NCI-H1694 (cell line): ENCODE results near the gene SDC1.

Experiments
- DNase-seq: peaks from one replicate; lab custom pipeline; 2025; lab: John Stamatoyannopoulos, UW

Gene SDC1

DNA sequence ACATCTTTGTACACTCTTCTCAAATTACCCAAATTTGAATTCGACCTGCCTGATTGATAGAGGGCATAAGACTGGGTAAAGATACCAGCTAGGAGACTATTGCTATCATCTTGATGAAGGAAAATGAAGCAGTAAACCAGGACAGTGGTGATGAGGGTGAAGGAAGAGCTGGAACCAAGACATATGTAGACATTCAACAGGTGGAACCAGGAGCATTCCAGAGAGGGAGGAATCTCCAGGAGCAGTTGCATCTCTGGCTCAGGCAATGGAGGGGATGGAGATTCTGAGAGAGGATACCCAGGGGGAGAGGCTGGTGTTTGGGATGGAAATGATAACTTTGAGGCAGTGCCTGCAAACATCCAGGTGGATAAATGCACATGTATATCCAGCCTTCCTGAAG lies 41.6 kb downstream of the SDC1 start:
- DNase-seq = no peak

DNA sequence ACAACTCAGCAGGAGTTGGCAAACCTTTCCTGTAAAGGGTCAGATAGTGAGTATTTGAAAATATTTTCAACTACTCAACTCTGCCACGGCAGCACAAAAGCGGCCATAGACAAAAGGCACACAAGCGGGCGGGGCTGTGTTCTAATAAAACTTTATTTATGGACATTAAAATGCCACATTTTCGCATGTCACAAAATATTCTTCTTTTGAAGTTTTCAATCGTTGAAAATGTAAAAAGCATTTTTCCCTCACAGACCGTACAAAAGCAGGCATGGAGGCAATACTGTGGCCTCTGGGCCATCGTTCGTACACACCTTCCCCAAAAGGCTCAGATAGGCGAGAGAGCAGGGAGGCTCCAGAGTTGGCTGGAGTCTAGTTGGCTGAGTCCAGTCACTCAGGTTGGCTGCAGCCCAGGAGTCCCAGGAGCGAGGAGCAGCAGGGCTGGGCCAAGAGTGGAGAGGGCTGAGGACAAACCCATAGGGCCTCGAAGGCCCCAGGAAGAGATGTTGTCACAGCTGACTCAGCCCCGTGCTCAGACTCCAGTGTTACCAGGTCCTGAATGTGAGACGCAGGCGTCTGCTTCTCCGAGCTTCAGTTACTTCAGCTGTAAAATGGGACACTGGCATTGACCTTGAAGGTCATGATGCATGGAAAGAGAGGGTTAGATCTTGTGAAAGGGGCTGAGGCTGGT lies 42.5 kb downstream of the SDC1 start:
- DNase-seq = no peak

DNA sequence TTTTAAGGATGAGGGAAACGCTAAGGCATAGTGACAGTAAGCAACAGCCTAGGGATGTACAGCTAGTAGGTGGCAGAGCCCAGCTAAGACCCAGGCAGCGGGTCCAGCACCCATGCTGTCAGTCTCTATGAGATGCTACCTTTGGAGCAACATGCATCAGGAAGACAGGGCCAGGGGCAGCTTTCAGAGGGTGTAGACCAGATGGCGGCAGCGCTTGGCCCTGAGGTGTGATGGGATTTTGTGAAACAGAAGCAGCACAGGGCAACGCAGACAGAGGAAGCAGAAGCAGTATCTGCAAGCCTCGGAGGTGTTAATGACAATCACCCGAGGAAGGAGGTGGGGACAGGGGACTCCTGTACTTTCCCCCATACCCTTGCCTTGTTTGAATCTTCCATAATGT lies 43.2 kb downstream of the SDC1 start:
- DNase-seq = no peak

DNA sequence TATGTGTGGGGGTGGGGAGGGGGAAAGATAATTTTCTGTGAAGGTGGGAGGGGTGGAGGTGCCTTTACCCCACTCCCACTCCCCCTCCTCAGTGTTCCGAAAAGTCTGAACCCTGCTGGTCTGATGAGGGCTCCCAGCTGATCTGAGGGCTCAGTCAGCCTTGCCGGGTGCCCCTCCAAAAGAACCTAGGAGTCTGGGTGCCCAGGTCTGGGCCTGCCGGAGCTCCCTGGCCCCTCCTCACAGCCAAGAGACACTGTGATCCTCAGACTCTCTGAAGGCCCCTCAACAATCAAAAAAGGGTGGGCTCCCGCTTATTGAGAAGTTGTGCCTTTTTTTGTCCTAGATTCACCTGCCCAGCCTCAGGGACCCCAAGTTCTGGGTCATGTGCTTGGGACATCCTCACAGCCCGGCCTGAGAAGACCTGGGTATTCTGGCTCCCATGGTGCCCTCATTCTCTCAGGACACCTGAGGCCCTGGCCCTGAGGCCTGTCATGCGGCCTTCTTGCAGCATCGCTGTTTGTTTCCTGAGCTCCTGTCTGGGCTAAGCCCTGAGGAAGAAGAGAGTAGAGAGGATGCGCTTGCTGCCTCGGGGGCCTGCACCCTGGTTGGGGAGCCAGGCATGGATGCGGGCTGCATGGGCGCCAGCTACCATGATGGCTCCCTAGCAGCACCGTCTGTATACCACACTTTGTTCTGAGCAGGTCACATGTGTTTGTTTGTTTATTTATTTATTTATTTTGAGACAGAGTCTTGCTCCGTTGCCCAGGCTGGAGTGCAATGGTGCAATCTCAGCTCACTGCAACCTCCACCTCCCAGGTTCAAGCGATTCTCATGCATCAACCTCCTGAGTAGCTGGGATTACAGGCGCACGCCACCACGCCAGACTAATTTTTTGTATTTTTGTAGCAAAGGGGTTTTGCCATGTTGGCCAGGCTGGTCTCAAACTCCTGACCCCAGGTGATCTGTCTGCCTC lies 44.0 kb downstream of the SDC1 start:
- DNase-seq = no peak

DNA sequence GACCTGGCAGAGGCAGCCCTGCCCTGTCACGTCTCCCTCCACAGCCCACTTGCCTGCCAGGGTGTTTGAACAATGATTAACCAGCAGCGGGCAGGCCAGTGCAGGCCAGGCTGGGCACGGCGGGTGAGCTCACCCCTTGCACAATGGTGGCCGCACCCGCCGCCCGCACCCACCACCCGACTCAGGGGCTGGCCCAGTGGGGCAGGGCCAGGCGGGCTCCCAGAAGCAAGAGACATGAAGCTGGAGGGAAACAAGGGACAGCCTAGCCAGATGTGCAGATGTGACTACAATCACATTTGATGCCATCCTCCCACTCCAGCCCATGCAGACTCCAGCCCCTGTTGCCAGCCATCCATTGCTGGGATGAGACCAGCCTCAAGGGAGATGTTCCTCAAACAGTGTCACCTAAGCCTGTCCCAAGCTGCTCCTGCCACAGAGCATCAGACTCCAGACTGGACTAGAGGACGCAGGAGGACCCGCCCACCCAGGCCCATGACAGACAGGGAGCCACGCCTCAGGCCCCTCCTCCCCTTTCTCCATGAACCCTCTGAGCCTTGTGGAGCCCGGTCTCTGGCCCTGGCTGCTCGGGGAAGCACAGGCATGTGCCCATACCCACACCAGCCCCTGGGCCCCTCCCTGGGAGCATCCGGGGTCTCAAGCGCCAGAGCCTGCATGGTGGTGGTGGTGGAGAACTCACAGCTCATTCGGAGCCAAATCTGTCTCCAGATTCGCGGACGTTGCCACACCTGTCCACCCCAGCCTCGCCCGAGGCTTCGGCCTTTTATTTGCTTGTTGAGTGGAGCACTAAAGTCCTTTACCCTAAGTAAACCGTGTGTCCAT lies 45.0 kb downstream of the SDC1 start:
- DNase-seq = no peak

DNA sequence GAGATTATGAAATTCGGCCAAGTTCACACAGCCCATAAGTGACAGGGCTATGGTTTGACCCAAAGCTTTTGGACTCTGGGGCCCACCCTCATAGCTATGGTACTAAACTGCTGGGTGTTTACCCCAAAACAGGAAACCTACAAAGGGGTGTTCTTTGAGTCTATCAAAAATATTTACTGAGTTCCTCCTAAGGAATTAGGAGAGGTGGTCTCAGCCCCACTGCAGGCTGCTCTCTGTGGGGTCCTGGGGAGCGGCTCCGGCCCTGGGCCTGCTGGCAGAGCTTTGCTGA lies 45.5 kb downstream of the SDC1 start:
- no peak for DNase-seq

DNA sequence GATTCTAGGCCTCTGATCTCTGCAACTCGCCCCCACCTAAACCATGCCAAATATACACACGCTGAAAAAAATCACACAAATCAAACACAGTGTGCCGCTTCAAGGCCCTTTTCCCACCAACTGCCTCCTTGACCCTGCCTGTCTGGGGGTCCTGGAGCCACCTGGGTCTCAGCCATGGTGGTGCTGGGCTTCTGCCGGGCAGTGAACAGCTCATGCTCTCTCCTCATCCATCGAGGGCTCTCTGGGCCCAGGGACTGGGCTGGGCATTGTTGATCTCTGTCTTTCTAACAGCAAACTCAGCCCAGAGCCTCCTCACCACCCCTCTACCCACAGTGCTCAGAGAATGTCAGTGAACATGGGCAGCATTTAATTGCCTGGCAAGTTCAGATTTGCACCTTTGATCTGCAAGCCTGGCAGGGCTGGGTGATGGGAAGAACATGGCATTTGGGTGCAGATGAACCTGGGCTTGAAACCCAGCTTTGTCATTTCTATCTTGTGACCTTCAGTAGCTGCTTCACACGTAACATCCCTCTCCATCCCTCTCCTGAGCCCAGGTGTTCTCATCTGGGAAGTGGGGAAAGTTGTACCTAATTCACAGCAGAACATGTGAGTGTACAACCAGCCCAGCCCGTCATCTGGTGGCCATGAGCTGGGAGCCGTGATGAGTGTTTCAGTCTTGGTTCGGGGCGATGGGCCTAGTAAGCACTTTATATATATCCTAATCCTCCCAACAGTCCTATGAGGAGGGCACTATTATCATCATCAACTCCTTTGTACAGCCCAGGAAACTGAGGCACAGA lies 46.1 kb downstream of the SDC1 start:
- DNase-seq = no peak

DNA sequence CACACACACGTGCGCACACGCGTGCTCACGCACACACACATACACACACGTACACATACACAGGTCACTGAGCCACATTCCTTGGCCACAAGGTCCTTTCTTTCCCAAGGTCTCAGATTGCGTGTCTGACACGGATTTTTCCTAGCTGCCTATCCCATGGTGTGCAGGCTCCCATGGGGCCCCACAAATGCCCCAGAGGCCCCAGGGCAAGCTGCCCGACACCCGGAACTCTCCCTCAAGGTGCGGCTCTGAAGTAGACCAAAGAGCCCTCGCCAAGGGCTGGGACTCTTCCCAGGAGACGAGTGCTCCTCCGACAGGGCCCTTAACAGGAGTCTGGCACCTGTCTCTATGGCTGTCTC lies 46.7 kb downstream of the SDC1 start:
- no peak for DNase-seq

DNA sequence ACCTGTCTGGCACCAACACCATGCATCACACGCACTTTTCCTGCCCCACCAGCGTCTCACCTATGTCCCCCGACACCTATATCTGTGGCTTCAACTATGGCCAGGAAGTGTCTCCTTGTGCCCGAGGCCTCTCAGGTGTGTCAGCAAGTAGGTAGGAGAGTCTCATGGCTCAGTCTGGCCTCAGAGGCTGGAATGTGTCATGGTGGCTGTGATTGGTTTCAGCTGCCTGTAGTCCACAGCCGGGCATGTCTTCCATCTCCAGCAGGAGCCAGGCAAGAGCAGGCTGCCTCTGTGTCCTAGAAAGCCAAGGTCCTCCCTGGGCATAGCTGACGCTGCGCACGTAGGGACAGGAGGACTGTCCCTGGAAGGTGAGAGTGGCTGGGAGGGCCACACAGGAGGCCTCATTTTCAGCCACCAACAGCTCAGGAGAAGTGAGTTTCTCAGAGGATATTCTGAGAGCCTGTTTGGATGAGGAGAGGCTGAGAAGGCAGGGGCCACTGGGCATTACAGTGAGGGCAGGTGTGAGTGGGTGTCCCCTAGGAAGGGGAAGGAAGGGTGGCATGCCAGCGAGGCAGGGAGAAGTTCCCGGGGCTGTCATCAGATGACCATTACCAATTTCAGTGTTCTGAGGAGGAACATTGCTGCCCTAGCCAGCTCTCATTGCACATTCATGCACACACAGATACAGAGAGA lies 47.2 kb downstream of the SDC1 start:
- DNase-seq = no peak

DNA sequence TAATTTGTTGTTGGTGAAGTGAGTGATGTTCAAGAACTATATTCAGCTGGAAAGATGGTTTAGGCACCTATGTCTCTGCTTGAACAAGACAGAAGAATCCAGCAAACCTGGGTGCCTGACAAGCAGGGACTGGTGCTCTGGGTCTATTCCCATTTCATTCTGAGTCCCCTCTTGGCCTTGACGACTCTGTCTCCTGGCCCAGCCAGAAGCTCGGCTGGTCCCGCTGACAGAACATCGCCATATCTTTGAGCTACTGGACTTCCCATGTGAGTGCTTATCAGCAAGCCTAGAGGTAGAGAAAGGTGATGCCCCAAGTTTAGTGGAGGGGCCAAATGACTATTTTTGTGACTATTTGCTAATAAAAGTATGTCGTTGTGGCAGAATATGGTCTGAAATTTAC lies 48.2 kb downstream of the SDC1 start:
- DNase-seq = no peak

DNA sequence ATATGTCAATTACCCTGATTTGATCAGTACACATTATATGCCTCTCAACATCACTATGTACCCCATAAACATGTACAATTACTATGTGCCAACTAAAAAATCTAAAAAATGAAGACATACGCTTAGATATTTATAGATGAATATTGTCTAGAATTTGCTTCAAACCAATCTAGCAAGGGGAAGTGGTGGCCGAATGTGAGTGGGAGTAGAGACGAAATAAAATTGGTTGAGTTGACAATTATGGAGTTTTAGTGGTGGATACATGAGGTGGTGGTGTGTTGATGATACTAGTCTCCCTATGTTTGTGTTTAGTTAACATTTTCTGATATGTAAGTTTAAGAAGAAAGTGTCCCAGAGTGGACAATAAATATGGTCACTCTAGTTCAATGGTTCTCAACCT lies 49.0 kb downstream of the SDC1 start:
- no peak for DNase-seq

DNA sequence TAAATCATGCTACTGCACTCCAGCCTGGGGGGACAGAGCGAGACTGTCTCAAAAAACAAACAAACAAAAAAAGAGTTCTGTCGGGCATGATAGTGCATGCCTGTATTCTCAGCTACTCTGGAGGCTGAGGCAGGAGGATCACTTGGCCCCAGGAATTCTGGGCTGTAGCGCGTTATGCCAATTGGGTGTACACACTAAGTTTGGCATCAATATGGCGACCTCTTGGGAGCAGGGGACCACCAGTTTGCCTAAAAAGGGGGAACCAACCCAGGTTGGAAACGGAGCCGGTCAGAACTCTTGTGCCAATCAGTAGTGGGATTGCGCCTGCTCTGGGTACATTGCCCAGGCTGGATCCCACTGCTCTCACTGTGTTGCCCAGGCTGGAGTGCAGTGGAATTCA lies 49.7 kb downstream of the SDC1 start:
- DNase-seq = no peak

DNA sequence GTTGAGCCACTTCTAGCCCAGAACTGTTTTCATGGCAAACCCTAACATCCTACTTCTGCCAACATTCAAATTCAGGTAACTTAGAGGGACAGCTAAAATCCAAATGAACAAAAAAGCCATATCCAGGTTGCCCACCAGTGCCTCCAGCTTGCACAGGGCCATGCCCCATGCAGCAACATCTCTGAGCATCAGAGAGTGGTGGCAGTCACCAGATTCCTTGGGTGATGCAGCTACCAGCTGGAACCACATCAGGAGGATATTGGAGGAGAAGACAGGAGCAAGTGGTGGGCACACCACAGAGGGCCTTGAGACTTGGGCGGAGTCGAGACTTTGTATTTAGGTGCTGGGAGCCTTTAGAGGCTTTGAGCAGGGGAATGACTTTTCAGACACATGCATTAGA lies 50.5 kb downstream of the SDC1 start:
- DNase-seq = no peak

DNA sequence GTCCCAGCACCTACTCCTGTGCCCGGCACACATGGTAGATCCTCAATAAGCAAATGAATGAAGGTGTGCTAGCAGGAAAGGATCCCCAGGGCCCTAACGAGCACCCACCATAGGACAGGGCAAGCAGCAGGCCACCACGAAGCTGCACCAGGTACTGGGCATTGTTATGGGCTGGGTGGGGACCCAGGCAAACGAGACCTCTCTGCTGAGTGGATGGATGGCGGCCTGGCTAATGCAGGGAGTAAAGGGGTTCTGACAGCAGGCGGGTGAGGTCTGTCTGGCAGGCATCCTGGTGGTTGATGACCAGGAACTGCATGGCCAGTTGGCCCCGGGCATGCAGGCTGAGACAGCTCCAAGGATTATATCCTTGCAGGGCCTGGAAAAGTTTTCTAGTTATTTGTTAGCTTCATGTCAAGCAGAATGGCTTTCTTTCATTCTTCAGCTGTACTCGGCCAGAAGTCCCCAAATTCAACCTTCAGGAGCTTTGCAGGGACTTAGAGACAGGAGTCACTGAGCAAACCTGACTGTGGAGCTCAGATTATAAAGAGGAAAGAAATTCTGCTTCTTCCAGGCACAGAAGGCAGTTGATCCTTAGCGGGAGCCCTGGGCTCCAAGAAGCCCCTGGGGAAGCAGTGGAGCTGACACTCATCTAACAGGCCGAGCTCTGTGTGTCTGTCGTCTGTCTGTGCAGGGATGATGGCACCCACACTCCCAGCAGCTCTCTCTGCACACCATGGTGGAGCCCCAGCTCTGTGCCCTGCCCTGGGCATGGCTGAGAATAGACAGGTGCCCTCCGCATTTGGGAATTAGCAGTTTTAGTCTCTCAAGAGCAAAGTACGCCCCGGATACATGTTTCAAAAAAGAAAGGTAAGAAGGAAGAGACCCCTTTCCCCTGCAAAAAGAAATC lies 51.2 kb downstream of the SDC1 start:
- no peak for DNase-seq

DNA sequence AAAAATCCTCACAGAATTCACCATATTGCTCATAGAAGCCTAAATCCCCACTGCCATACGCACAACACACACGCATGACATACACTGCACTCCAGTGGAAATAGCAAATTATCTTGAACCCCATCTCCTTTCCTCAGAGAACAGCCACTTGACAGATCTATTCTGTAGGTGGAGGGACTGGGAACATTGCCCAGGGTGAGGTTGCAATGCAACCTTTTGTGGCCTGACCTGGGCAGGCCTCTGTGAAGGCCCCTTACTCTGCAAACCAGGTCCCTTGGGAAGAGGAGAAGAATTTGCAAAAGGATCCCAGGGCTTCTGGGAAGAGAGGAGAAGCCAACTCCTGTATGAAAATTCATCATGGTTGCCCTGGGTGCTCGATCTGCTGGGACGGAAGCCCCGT lies 51.9 kb downstream of the SDC1 start:
- DNase-seq = no peak

DNA sequence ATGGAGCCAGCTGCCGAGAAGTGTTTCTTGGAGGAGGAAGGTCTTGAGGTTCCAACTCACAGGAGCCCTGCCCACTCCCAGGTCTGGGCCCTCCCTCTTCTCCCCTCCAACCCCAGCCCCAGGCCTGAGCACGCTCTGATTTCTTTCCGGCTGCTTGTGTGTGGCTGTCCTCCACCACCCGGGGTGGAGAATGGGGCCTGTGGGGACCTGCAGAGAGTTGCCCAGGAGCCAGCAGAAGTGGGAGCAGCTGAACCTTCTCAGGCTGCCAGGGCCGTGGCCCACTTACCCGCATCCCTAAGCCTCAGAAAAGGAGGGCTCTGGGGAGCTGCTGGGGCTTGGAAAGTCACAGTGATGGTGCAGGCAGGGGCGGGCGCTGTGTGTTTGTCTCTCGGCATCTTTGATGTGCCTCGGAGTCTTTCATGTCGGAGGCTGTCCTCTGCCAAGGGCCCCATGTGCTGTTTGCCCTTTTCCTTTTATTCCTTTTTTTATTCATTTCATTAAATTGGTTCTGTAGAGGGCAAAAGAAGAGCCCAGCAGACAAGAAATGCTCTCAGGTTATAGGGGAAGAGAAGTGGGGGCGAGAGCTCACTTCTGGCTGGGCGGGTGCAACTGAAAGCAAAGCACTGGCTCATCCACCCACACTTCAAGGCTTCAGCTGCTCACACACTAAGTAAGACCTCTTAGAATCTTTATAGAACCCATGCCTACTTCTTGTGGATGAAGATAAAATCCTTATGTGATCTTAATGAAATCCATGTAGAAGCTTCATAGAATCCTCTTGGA lies 52.5 kb downstream of the SDC1 start:
- DNase-seq = no peak

DNA sequence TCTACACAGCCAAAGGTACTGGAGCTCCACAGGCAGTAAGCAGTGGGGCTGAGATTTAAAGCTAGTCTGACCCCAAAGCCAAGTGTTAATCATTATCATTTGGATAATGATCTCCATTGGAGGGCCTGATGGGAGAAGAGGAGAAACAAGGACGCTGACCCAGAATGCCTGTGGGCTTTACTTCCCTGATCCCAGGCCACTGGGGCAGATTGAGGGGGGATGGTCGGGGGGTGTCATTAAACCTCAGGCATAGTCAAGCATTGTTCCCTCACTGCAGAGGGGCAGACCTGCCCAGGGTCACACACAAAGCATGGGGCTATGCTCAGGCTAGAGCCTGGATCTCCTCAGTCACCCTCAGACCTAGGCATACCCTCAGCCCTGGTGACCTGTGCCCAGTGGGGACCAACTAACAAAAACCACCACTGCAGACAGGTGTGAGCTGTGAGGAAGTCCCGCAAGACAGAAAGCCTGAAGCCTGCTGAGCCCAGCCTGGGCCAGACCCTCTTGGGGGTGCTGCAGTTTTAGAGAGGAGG lies 53.4 kb downstream of the SDC1 start:
- no peak for DNase-seq

DNA sequence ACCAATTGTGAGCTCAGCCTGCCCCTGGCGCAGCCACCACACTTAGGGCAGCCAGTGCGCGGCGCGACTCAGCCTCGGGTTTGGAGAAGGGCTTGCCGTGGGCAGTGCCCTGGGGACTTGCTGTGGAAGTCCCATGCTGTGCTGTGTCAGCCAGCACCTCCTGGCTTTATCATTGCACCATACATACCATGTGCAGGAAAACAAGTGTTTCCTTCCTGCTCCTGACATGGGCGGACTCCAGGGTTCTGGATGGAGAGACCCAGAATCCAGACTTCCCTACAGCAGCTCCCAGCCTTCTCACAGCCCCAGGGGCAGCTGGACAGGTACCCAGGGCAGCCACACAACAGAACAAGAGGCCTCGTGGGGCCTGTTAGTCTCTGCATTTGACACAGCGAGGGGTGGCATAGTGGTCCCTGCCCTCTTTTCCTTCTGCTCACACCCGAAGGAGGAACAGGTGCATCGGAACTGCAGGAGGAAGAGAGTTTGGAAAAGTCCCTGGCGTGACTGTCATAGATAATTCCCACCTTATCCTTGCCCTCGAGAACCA lies 54.2 kb downstream of the SDC1 start:
- no peak for DNase-seq
